H1 (cell line): Measurements from ENCODE around the gene CCDC78. TPM values are rescaled to one million over a fixed set of nuclear protein-coding genes. Genes with fewer than 3 reads are reported as not detected.

Experiments used
- CTCF ChIA-PET: fragments of 300-600 bp; sonication (Branson Sonifier 250); formaldehyde crosslinking; loops from one replicate; lab custom pipeline; 2021; ENCODE audit not compliant: partially characterized antibody; lab: Charles Lee
- POLR2A ChIA-PET: fragments of 300-600 bp; sonication (Branson Sonifier 250); formaldehyde crosslinking; loops from one replicate; lab custom pipeline; 2021; ENCODE audit warnings: inconsistent platforms; ENCODE audit not compliant: partially characterized antibody; lab: Charles Lee
- DNase-seq, 2 experiments: peaks; one replicate each; pipeline versions ENCODE4 v3.0.0 to v3.0.0-alpha.2; 2010 to 2022; ENCODE audit warnings: low spot score in 2 of 2, low read depth in 1 of 2, mixed read lengths in 1 of 2
- FAIRE-seq: peaks from 2 replicates; lab custom pipeline; 2011; peaks lifted over from hg19 to GRCh38; lab: Jason Lieb, UNC
- H2AFZ ChIP-seq: 2 replicates; pipeline ENCODE4 v1.8.1; 2012; ENCODE audit warnings: low read length, inconsistent platforms
- H2AK5ac ChIP-seq: 2 replicates; pipeline ENCODE4 v1.6.1; 2013; ENCODE audit warnings: low read depth, low read length
- H2BK120ac ChIP-seq: replicated peaks from 2 replicates; pipeline ENCODE3; 2013; ENCODE audit warnings: low read depth, low read length, inconsistent platforms
- H2BK12ac ChIP-seq: 2 replicates; pipeline ENCODE4 v1.6.1; 2013; ENCODE audit warnings: low read depth, low read length
- H2BK15ac ChIP-seq: 2 replicates; pipeline ENCODE4 v1.6.1; 2013; ENCODE audit warnings: low read length
- H2BK20ac ChIP-seq: 2 replicates; pipeline ENCODE4 v1.6.1; 2013; ENCODE audit warnings: low read length
- H2BK5ac ChIP-seq: 2 replicates; pipeline ENCODE4 v1.6.1; 2013; ENCODE audit warnings: low read depth, low read length
- H3K14ac ChIP-seq: 2 replicates; pipeline ENCODE4 v1.6.1; 2013; ENCODE audit warnings: inconsistent platforms; ENCODE audit not compliant: insufficient read length
- H3K18ac ChIP-seq: 2 replicates; pipeline ENCODE4 v1.6.1; 2013; ENCODE audit warnings: low read length; ENCODE audit errors: extremely low read depth
- H3K23ac ChIP-seq: 2 replicates; pipeline ENCODE4 v1.6.1; 2013; ENCODE audit warnings: inconsistent platforms; ENCODE audit not compliant: insufficient read length
- H3K23me2 ChIP-seq: 2 replicates; pipeline ENCODE4 v1.6.1; 2013; ENCODE audit warnings: low read depth, low read length
- H3K27ac ChIP-seq: 2 replicates; pipeline ENCODE4 v1.6.1; 2011; ENCODE audit warnings: low read depth, low read length, inconsistent platforms
- H3K27me3 ChIP-seq, 4 experiments: replicated peaks in 1 of 4; 1 replicate in 1 of 4; 2 replicates in 3 of 4; pipeline versions ENCODE4 v1.6.1 to v1.8.1; 2011 to 2013; ENCODE audit warnings: low read length in 3 of 4, mild to moderate bottlenecking in 3 of 4, inconsistent platforms in 2 of 4, mixed read lengths in 2 of 4, moderate library complexity in 1 of 4; ENCODE audit not compliant: control insufficient read depth in 3 of 4, insufficient read depth in 3 of 4; ENCODE audit errors: extremely low read depth in 1 of 4
- H3K36me3 ChIP-seq, 4 experiments: 2 replicates each; pipeline versions ENCODE4 v1.6.1 to v1.8.1; 2011 to 2013; ENCODE audit warnings: mild to moderate bottlenecking in 4 of 4, low read length in 3 of 4, moderate library complexity in 2 of 4, control low read depth in 1 of 4, inconsistent platforms in 1 of 4; ENCODE audit not compliant: insufficient read depth in 4 of 4, control insufficient read depth in 2 of 4
- H3K4ac ChIP-seq: replicated peaks from 2 replicates; pipeline ENCODE3; 2013; ENCODE audit warnings: low read length, low read depth, mixed read lengths, inconsistent platforms; ENCODE audit not compliant: insufficient read length
- H3K4me1 ChIP-seq, 4 experiments: replicated peaks in 1 of 4; 1 replicate in 1 of 4; 2 replicates in 3 of 4; pipeline versions ENCODE4 v1.6.1 to v1.8.1; 2011 to 2013; ENCODE audit warnings: low read length in 3 of 4, inconsistent platforms in 2 of 4, mixed read lengths in 1 of 4; ENCODE audit not compliant: insufficient read depth in 4 of 4, control insufficient read depth in 3 of 4
- H3K4me2 ChIP-seq, 2 experiments: 2 replicates each; pipeline versions ENCODE4 v1.6.1 to v1.8.1; 2011 to 2013; ENCODE audit warnings: low read depth in 2 of 2, low read length in 2 of 2, control low read depth in 1 of 2, inconsistent platforms in 1 of 2, mild to moderate bottlenecking in 1 of 2; ENCODE audit not compliant: insufficient read depth in 1 of 2
- H3K4me3 ChIP-seq, 4 experiments: fragments of 200-600, 300-600 bp in 1 of 4; sonication (generic), shearing (Covaris generic), sonication (Bioruptor Twin) in 1 of 4; 2 replicates each; pipeline versions ENCODE4 v1.5.1 to v1.8.1; 2011 to 2016; ENCODE audit warnings: low read length in 4 of 4, low read depth in 3 of 4, control low read depth in 2 of 4, inconsistent platforms in 2 of 4, mild to moderate bottlenecking in 2 of 4, mixed read lengths in 1 of 4, moderate library complexity in 1 of 4; ENCODE audit not compliant: insufficient read depth in 2 of 4; ENCODE audit errors: extremely low read depth in 1 of 4
- H3K56ac ChIP-seq: replicated peaks from 2 replicates; pipeline ENCODE3; 2013; ENCODE audit warnings: low read depth, mild to moderate bottlenecking, mixed read lengths, low read length, inconsistent platforms; ENCODE audit not compliant: insufficient read length
- H3K79me1 ChIP-seq: 2 replicates; pipeline ENCODE4 v1.6.1; 2013; ENCODE audit warnings: low read depth, low read length, control low read depth
- H3K79me2 ChIP-seq, 2 experiments: 2 replicates each; pipeline versions ENCODE4 v1.6.1 to v1.8.1; 2012 to 2013; ENCODE audit warnings: low read length in 2 of 2, mild to moderate bottlenecking in 2 of 2, inconsistent platforms in 1 of 2; ENCODE audit not compliant: insufficient read depth in 2 of 2, control insufficient read depth in 1 of 2
- H3K9ac ChIP-seq, 4 experiments: replicated peaks in 1 of 4; 1 replicate in 1 of 4; 2 replicates in 3 of 4; pipeline versions ENCODE4 v1.6.1 to v1.8.1; 2011 to 2013; ENCODE audit warnings: low read depth in 3 of 4, low read length in 3 of 4, control low read depth in 2 of 4, mild to moderate bottlenecking in 2 of 4, moderate library complexity in 2 of 4, inconsistent platforms in 1 of 4; ENCODE audit errors: extremely low read depth in 1 of 4
- H3K9me3 ChIP-seq, 2 experiments: 2 replicates each; pipeline versions ENCODE4 v1.6.1 to v1.8.1; 2012 to 2013; ENCODE audit warnings: mild to moderate bottlenecking in 2 of 2, moderate library complexity in 2 of 2, control low read depth in 1 of 2, inconsistent platforms in 1 of 2, low read depth in 1 of 2, low read length in 1 of 2, mixed read lengths in 1 of 2; ENCODE audit not compliant: insufficient read depth in 2 of 2
- H4K20me1 ChIP-seq, 2 experiments: replicated peaks in 1 of 2; 2 replicates each; pipeline versions ENCODE3 to v1.8.1; 2011 to 2013; ENCODE audit warnings: inconsistent platforms in 2 of 2, low read length in 2 of 2, mild to moderate bottlenecking in 1 of 2; ENCODE audit not compliant: insufficient read depth in 2 of 2, control insufficient read depth in 1 of 2
- H4K5ac ChIP-seq: 2 replicates; pipeline ENCODE4 v1.6.1; 2013; ENCODE audit warnings: low read length, low read depth, mixed read lengths, inconsistent platforms; ENCODE audit not compliant: insufficient read length
- H4K8ac ChIP-seq: 2 replicates; pipeline ENCODE4 v1.8.0; 2013; ENCODE audit warnings: mild to moderate bottlenecking, moderate library complexity, low read length, inconsistent platforms; ENCODE audit not compliant: insufficient read depth; ENCODE audit errors: extremely low read depth
- H4K91ac ChIP-seq: replicated peaks from 2 replicates; pipeline ENCODE3; 2013; ENCODE audit warnings: low read length, mixed read lengths, inconsistent platforms; ENCODE audit not compliant: insufficient read length
- CHD2 ChIP-seq: IDR thresholded peaks from 2 replicates; pipeline ENCODE4 v1.6.1; 2012; ENCODE audit warnings: low read length, improper control_type of control experiment
- EP300 ChIP-seq, 2 experiments: IDR thresholded peaks; 1 replicate in 1 of 2; 2 replicates in 1 of 2; pipeline ENCODE4 v1.6.1; 2011 to 2012; ENCODE audit warnings: low read depth in 2 of 2, low read length in 2 of 2, mild to moderate bottlenecking in 2 of 2, borderline replicate concordance in 1 of 2, inconsistent platforms in 1 of 2, moderate library complexity in 1 of 2
- GTF2F1 ChIP-seq: IDR thresholded peaks from 2 replicates; pipeline ENCODE4 v1.6.1; 2012; ENCODE audit warnings: low read depth, low read length, improper control_type of control experiment, borderline replicate concordance
- KDM4A ChIP-seq: IDR thresholded peaks from one replicate; pipeline ENCODE4 v1.7.1; 2012; ENCODE audit warnings: low read depth, mild to moderate bottlenecking, moderate library complexity, low read length, inconsistent platforms; ENCODE audit not compliant: severe bottlenecking
- MAFK ChIP-seq: IDR thresholded peaks from 2 replicates; pipeline ENCODE4 v1.6.1; 2012; ENCODE audit warnings: low read depth, mild to moderate bottlenecking, improper control_type of control experiment, low read length
- POLR2AphosphoS5 ChIP-seq: IDR thresholded peaks from 2 replicates; pipeline ENCODE4 v1.6.1; 2011; ENCODE audit warnings: low read depth, low read length
- POU5F1 ChIP-seq: IDR thresholded peaks from 2 replicates; pipeline ENCODE4 v1.6.1; 2011; ENCODE audit warnings: low read depth, mild to moderate bottlenecking, low read length, moderate library complexity
- ZNF274 ChIP-seq: IDR thresholded peaks from 2 replicates; pipeline ENCODE4 v1.7.0; 2012; ENCODE audit warnings: low read length, borderline replicate concordance; ENCODE audit errors: extremely low read depth
- WGBS, 2 experiments: shearing (Covaris generic) in 1 of 2; methylation state at CpG; one replicate each; pipeline versions ENCODE4 v1.1.6 to v1.1.7; 2013 to 2015; ENCODE audit warnings: low lambda C conversion rate in 2 of 2, mixed read lengths in 2 of 2, inconsistent platforms in 1 of 2, low coverage in 1 of 2, missing lambda C conversion rate in 1 of 2; ENCODE audit not compliant: insufficient replicate concordance in 2 of 2, insufficient coverage in 1 of 2, insufficient read length in 1 of 2; ENCODE audit errors: extremely low coverage in 1 of 2, missing lambda C conversion rate in 1 of 2; 5-methylcytosine and 5-hydroxymethylcytosine counted together
- polyA plus RNA-seq, 7 experiments: library from polyadenylated mRNA; depleted of rRNA in 3 of 7; stranded (reverse) in 5 of 7; unstranded in 2 of 7; fragments of >200 nt in 5 of 7; fragments of 200-250 nt in 2 of 7; gene quantifications; 1 replicate in 5 of 7; 2 replicates in 1 of 7; 4 replicates in 1 of 7; pipeline versions ENCODE4 v1.2.1 to v1.2.3, GENCODE V29; 2011 to 2013; ENCODE audit warnings: missing spikeins in 2 of 7, mixed read lengths in 2 of 7
- total RNA-seq: library from RNA; stranded (reverse); fragmentation: NEBNext Ultra II Directional; extraction: Animal tissue kit (Norgen Biotek cat#: 25700); gene quantifications from 2 replicates; pipeline ENCODE4 v1.2.1, GENCODE V29; 2021
- TF ChIP-seq, protein P1 (sequence below): IDR thresholded peaks from 2 replicates; pipeline ENCODE4 v1.6.1; 2012; ENCODE audit warnings: inconsistent platforms
- TF ChIP-seq, protein P2 (sequence below): IDR thresholded peaks from 2 replicates; pipeline ENCODE4 v1.6.1; 2011; ENCODE audit warnings: low read depth, mild to moderate bottlenecking, low read length; ENCODE audit not compliant: insufficient read depth

CCDC78 gene
- total and polyA plus RNA-seq, 2 of the 8 experiments (the other 6 are each of a cell fraction or from before 2014, with no cell fraction given): 7.1 to 8.5 TPM

DNA sequence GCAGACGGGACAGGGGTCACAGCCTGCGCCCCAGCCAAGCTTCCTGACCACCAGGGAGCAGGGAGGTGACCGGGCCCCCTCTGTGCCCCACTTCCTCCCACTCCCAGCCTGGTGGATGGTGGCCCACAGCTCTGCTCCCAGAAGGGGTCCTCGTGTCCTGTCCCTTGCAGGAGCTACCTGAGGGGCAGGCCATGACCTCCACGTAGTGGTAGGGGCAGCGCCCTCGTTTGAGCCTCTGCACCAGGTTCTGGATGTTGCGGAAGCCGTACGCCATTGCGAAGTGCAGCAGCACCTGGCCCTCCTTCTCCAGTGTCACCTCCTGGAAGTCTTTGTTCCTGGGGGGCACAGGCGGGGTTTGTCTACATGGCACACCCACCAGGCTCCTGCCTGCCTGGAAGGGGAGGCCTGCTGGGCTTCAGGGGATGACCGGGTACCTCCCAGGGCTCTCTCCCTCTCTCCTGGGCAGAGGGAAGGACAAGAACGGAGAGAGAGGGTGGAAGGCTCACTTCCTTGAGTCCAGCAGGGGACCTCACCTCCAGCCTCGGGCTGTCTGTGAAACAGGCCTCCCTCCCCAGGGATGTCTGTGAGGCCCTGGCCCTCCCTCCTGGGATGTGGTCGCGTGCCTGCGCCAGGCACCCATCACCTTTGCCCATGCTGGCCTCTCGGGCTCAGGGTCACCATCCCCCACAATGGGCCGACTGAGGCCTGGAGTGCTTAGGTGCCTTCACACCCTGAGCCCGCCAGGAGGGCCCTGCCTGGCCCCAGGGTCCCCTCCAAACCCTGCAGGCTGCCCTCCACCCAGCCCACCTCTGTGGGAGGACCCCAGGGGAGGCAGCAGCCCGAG, 4.6 kb upstream of the CCDC78 start:
- Histone ChIP-seq H3K4ac (no peak overlapping the region), H3K23me2 (peaks cover 19% of the 10 kb centered on the region; the same call in 1 of the 2 replicates), H2BK5ac (no peak overlapping the region), H3K14ac (no peak overlapping the region), H2AFZ (no peak overlapping the region), H2AK5ac (no peak overlapping the region), H3K4me1 (peaks cover 0 to 14% (median 8%) of the 10 kb centered on the region in 4 experiments; a peak in 5 of 7 replicates), H3K4me3 (no peak overlapping the region), H2BK20ac (no peak overlapping the region), H3K9me3 (no peaks in the 10 kb centered on the region), H2BK15ac (no peak overlapping the region), H3K36me3 (peaks cover 0 to 3% (median under 1%) of the 10 kb centered on the region in 4 experiments; a peak in 1 of 8 replicates), H3K56ac (no peak overlapping the region), H3K79me2 (no peaks in the 10 kb centered on the region), H3K27me3 (peaks cover 0 to 10% (median 4%) of the 10 kb centered on the region in 4 experiments; a peak in 4 of 7 replicates), H4K8ac (no peak overlapping the region), H4K5ac (no peak overlapping the region), H3K27ac (no peak overlapping the region), H4K91ac (no peak overlapping the region), H2BK12ac (no peak overlapping the region), H3K4me2 (no peak overlapping the region), H4K20me1 (peaks cover 2 to 12% of the 10 kb centered on the region in 2 experiments), H2BK120ac (no peak overlapping the region), H3K79me1 (no peaks in the 10 kb centered on the region), H3K18ac (no peak overlapping the region), H3K9ac (no peak overlapping the region), H3K23ac (no peak overlapping the region)
- FAIRE-seq (no peak), DNase-seq (no peak)
- 92% methylated on average over 17 of the region's 22 CpGs; no CpG with 5 or more reads in 1 of the 2 experiments for WGBS, 2 experiments
- ChIA-PET POLR2A (interaction anchor here (0.8 to 23.0 kb wide), 10 partner anchors 9 to 73 kb away, joined by 3 to 353 read pairs (median 4); partner anchors contain the start of genes ANTKMT, CCDC78, CIAO3 and GNG13), CTCF (interaction anchor here (0.5 to 35.8 kb wide), 6 partner anchors 5 to 683 kb away, joined by 3 to 977 read pairs (median 216); partner anchors contain the start of genes ANTKMT, CCDC78, CHTF18 and CIAO3)
- no peak for TF ChIP-seq MAFK
- no peak for TF ChIP-seq GTF2F1
- no peak for TF ChIP-seq POLR2AphosphoS5
- TF ChIP-seq, protein P1, sequence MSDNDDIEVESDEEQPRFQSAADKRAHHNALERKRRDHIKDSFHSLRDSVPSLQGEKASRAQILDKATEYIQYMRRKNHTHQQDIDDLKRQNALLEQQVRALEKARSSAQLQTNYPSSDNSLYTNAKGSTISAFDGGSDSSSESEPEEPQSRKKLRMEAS: no peak
- TF ChIP-seq KDM4A: no peak
- TF ChIP-seq EP300 (IDR thresholded peaks at IDR 0.05; ENCODE audit: borderline replicate concordance in 1 of 2, low read depth in 2 of 2, low read length in 2 of 2): no peak
- TF ChIP-seq CHD2: no peak
- TF ChIP-seq, protein P2, sequence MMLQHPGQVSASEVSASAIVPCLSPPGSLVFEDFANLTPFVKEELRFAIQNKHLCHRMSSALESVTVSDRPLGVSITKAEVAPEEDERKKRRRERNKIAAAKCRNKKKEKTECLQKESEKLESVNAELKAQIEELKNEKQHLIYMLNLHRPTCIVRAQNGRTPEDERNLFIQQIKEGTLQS: no peak
- TF ChIP-seq ZNF274: no peak
- TF ChIP-seq POU5F1: no peak
